ENCODE results near the gene SERPINE1. TPM values are rescaled to one million over a fixed set of nuclear protein-coding genes. Genes with fewer than 3 reads are reported as not detected.

SERPINE1 gene
- total and polyA plus RNA-seq, 2 of the 13 experiments (the other 11 are each of a cell fraction or from before 2014, with no cell fraction given), result 21.2 to 1,576 TPM

GRCh38 chr7:101119876-101120275 is 7.0 kb upstream of the SERPINE1 start (continued):
- TF ChIP-seq ZNF275 (CRISPR knock-in tag; IDR thresholded peaks at IDR 0.05; ENCODE audit: borderline replicate concordance) (no peak), ZNF24 (IDR thresholded peaks at IDR 0.05) (no peak), THAP11 (CRISPR knock-in tag; IDR thresholded peaks at IDR 0.05) (no peak), REXO4 (CRISPR knock-in tag; IDR thresholded peaks at IDR 0.05; ENCODE audit: borderline replicate concordance) (no peak), JUND (CRISPR knock-in tag; IDR thresholded peaks at IDR 0.05) (no peak), GATA4 (IDR thresholded peaks at IDR 0.05; ENCODE audit: borderline replicate concordance, low read depth) (no peak)

GRCh38 chr7:101120315-101120714 is 6.6 kb upstream of the SERPINE1 start:
- H3K9ac ChIP-seq (ENCODE audit: insufficient read depth, low read depth, low read length), result no peak overlapping the region
- ATAC-seq, result no peak
- H2AFZ ChIP-seq (ENCODE audit: low read length), result no peak overlapping the region
- H3K79me2 ChIP-seq (ENCODE audit: insufficient read depth, low read length), result no peaks in the 10 kb centered on the region
- peaks cover 82% of the 10 kb centered on the region for H3K4me1 ChIP-seq (ENCODE audit: insufficient read depth, low read length)
- no peak for DNase-seq (ENCODE audit: low spot score)
- H3K27ac ChIP-seq (ENCODE audit: extremely low read length, insufficient read depth, low read length), result no peak overlapping the region
- no peaks in the 10 kb centered on the region for H3K9me3 ChIP-seq (ENCODE audit: low read length)
- WGBS (ENCODE audit: low lambda C conversion rate), result 74% methylated on average over 4 of the region's 4 CpGs
- no peak overlapping the region for H3K4me3 ChIP-seq (replicated peaks in 1 of 3; ENCODE audit: insufficient read depth in 1 of 3, low read depth in 2 of 3, low read length in 3 of 3)
- ChIA-PET POLR2A (interaction anchor here (0.8 kb wide), 1 partner anchor 423 kb away, joined by 3 read pairs; no protein-coding TSS in a partner anchor), CTCF (ENCODE audit: low intra/inter-chr PET ratio, low total read pairs) (no interaction called here)
- TF ChIP-seq, protein P1, sequence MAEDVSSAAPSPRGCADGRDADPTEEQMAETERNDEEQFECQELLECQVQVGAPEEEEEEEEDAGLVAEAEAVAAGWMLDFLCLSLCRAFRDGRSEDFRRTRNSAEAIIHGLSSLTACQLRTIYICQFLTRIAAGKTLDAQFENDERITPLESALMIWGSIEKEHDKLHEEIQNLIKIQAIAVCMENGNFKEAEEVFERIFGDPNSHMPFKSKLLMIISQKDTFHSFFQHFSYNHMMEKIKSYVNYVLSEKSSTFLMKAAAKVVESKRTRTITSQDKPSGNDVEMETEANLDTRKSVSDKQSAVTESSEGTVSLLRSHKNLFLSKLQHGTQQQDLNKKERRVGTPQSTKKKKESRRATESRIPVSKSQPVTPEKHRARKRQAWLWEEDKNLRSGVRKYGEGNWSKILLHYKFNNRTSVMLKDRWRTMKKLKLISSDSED (CRISPR knock-in tag; IDR thresholded peaks at IDR 0.05), result no peak
- no peak for TF ChIP-seq ZNF562 (CRISPR knock-in tag; IDR thresholded peaks at IDR 0.05; ENCODE audit: borderline replicate concordance)
- no peak for TF ChIP-seq GATAD2A (CRISPR knock-in tag; IDR thresholded peaks at IDR 0.05)
- no peak for FAIRE-seq
- no TSS peak for BruUV-seq (replicated peaks)
- no peak overlapping the region for H3K4me2 ChIP-seq (ENCODE audit: low read depth, low read length)
- intact Hi-C loops (cut with micrococcal nuclease; ENCODE audit: unreplicated experiment), result no loop called here
- no peaks in the 10 kb centered on the region for H3K36me3 ChIP-seq (replicated peaks in 1 of 2; ENCODE audit: control insufficient read depth in 1 of 2, insufficient read depth in 2 of 2, low read length in 2 of 2)
- H3K27me3 ChIP-seq (ENCODE audit: control insufficient read depth in 1 of 2, insufficient read depth in 2 of 2, low read length in 2 of 2), result no peaks in the 10 kb centered on the region
- H4K20me1 ChIP-seq (ENCODE audit: insufficient read depth, low read length), result no peaks in the 10 kb centered on the region
- in situ Hi-C loops (cut with HindIII; ENCODE audit: extremely low pct_ligation_motif_present, low pct_unique_long_range_greater_than_20kb), result no loop called here

Measured in HepG2 (cell line).